HepG2 (cell line): ENCODE results near the gene NUP54. TPM values are rescaled to one million over a fixed set of nuclear protein-coding genes. Genes with fewer than 3 reads are reported as not detected.
A peak's percentile ranks its signal among the peaks of the same experiment; 100 is the strongest.

Experiments
- ATAC-seq: fragments of 200-7000 bp; cut with Tn5 transposase; 3 replicates; pipeline ENCODE4 v1.9.1; 2020; ENCODE audit warnings: mild to moderate bottlenecking, moderate library complexity
- BruUV-seq: library from RNA; stranded (reverse); fragments of 400-500 nt; replicated peaks from 2 replicates; lab custom pipeline; 2021; lab: Mats Ljungman, UMichigan
- CTCF ChIA-PET: fragments of 300-600 bp; formaldehyde crosslinking; extraction: SDS; loops from one replicate; lab custom pipeline; 2021; ENCODE audit warnings: low total read pairs, inconsistent platforms, low intra/inter-chr PET ratio; lab: Yijun Ruan, JAX
- POLR2A ChIA-PET: fragments of 350-600 bp; sonication (Branson Sonifier 250); formaldehyde crosslinking; loops from one replicate; lab custom pipeline; 2020; ENCODE audit warnings: antibody characterized with exemption, inconsistent platforms; lab: Yijun Ruan, JAX
- DNase-seq: peaks from one replicate; pipeline ENCODE4 v3.0.0-alpha.2; 2015; ENCODE audit warnings: low spot score
- FAIRE-seq: peaks from 3 replicates; lab custom pipeline; 2011; peaks lifted over from hg19 to GRCh38; lab: Jason Lieb, UNC
- H2AFZ ChIP-seq: one replicate; pipeline ENCODE4 v1.6.1; 2011; ENCODE audit warnings: low read length, inconsistent platforms
- H3K27ac ChIP-seq: fragments of 300-600 bp; 3 replicates; pipeline ENCODE4 v1.8.0; 2011; ENCODE audit warnings: mixed run types, mild to moderate bottlenecking, mixed read lengths, low read length, inconsistent platforms; ENCODE audit not compliant: insufficient read depth; ENCODE audit errors: extremely low read length
- H3K27me3 ChIP-seq, 2 experiments: fragments of 200-600 bp in 1 of 2; 2 replicates in 1 of 2; 3 replicates in 1 of 2; pipeline versions ENCODE4 v1.6.0 to v1.8.0; 2011; ENCODE audit warnings: low read length in 2 of 2, mild to moderate bottlenecking in 2 of 2, moderate library complexity in 2 of 2, inconsistent platforms in 1 of 2; ENCODE audit not compliant: insufficient read depth in 2 of 2, control insufficient read depth in 1 of 2
- H3K36me3 ChIP-seq, 2 experiments: fragments of 200-600 bp in 1 of 2; replicated peaks in 1 of 2; 2 replicates in 1 of 2; 3 replicates in 1 of 2; pipeline versions ENCODE4 v1.5.1 to v1.8.0; 2011; ENCODE audit warnings: low read length in 2 of 2, inconsistent platforms in 1 of 2; ENCODE audit not compliant: insufficient read depth in 2 of 2, control insufficient read depth in 1 of 2
- H3K4me1 ChIP-seq: 2 replicates; pipeline ENCODE4 v1.5.1; 2012; ENCODE audit warnings: low read length, inconsistent platforms; ENCODE audit not compliant: insufficient read depth
- H3K4me2 ChIP-seq: 2 replicates; pipeline ENCODE4 v1.6.0; 2011; ENCODE audit warnings: low read depth, low read length, inconsistent platforms
- H3K4me3 ChIP-seq, 3 experiments: fragments of 200-600 bp in 1 of 3; sonication (generic), shearing (Covaris generic) in 1 of 3; replicated peaks in 1 of 3; 2 replicates each; pipeline ENCODE4 v1.5.1; 2011 to 2016; ENCODE audit warnings: low read length in 3 of 3, inconsistent platforms in 2 of 3, low read depth in 2 of 3, mild to moderate bottlenecking in 2 of 3, control low read depth in 1 of 3, mixed read lengths in 1 of 3; ENCODE audit not compliant: insufficient read depth in 1 of 3
- H3K79me2 ChIP-seq: one replicate; pipeline ENCODE4 v1.6.1; 2011; ENCODE audit warnings: low read length, inconsistent platforms; ENCODE audit not compliant: insufficient read depth
- H3K9ac ChIP-seq: 2 replicates; pipeline ENCODE4 v1.6.0; 2011; ENCODE audit warnings: mild to moderate bottlenecking, low read depth, low read length, inconsistent platforms; ENCODE audit not compliant: insufficient read depth
- H3K9me3 ChIP-seq: 2 replicates; pipeline ENCODE4 v1.5.1; 2012; ENCODE audit warnings: mild to moderate bottlenecking, low read length
- H4K20me1 ChIP-seq: 2 replicates; pipeline ENCODE4 v1.6.0; 2011; ENCODE audit warnings: inconsistent platforms, mild to moderate bottlenecking, low read length, moderate library complexity; ENCODE audit not compliant: insufficient read depth
- ETV6 ChIP-seq: sonication (generic); formaldehyde crosslinking; conservative IDR thresholded peaks from 2 replicates; pipeline ENCODE4 v1.4.0; 2020; ENCODE audit warnings: missing genetic modification reagents
- FOXK2 ChIP-seq: fragments of 450-650 bp; IDR thresholded peaks from 2 replicates; pipeline ENCODE4 v1.6.1; 2016
- GTF3A ChIP-seq: sonication (generic); formaldehyde crosslinking; conservative IDR thresholded peaks from 2 replicates; pipeline ENCODE4 v1.4.0; 2020; ENCODE audit warnings: mild to moderate bottlenecking, missing genetic modification reagents
- HOXD1 ChIP-seq: sonication (generic); formaldehyde crosslinking; IDR thresholded peaks from 2 replicates; pipeline ENCODE4 v1.5.0; 2020; ENCODE audit warnings: missing genetic modification reagents
- IRX3 ChIP-seq: sonication (generic); formaldehyde crosslinking; IDR thresholded peaks from 2 replicates; pipeline ENCODE4 v1.8.1; 2023; ENCODE audit warnings: mild to moderate bottlenecking, low read depth, missing genetic modification reagents, borderline replicate concordance
- KDM5A ChIP-seq: fragments of 200-600 bp; sonication (generic); IDR thresholded peaks from 2 replicates; pipeline ENCODE4 v1.7.0; 2018; ENCODE audit warnings: antibody characterized with exemption, mild to moderate bottlenecking, low read length, borderline replicate concordance
- TGIF2 ChIP-seq: IDR thresholded peaks from 2 replicates; pipeline ENCODE4 v1.6.1; 2016; ENCODE audit warnings: control low read depth, missing compliant biosample characterization
- ZFP1 ChIP-seq: IDR thresholded peaks from 2 replicates; pipeline ENCODE4 v1.6.1; 2016
- ZNF235 ChIP-seq: sonication (generic); formaldehyde crosslinking; IDR thresholded peaks from 2 replicates; pipeline ENCODE4 v1.8.1; 2023; ENCODE audit warnings: mild to moderate bottlenecking, missing genetic modification reagents, borderline replicate concordance
- ZNF30 ChIP-seq: sonication (generic); formaldehyde crosslinking; IDR thresholded peaks from 2 replicates; pipeline ENCODE4 v1.5.0; 2020; ENCODE audit warnings: mild to moderate bottlenecking, missing genetic modification reagents
- ZNF510 ChIP-seq: sonication (generic); formaldehyde crosslinking; IDR thresholded peaks from 2 replicates; pipeline ENCODE4 v1.4.0; 2020; ENCODE audit warnings: low read depth, mild to moderate bottlenecking, missing genetic modification reagents
- ZNF670 ChIP-seq: sonication (generic); formaldehyde crosslinking; IDR thresholded peaks from 2 replicates; pipeline ENCODE4 v1.8.0; 2022; ENCODE audit warnings: mild to moderate bottlenecking, missing genetic modification reagents, borderline replicate concordance
- ZNF768 ChIP-seq: sonication (generic); formaldehyde crosslinking; IDR thresholded peaks from 2 replicates; pipeline ENCODE4 v1.4.0; 2020; ENCODE audit warnings: missing genetic modification reagents
- ZSCAN25 ChIP-seq: sonication (generic); formaldehyde crosslinking; IDR thresholded peaks from 2 replicates; pipeline ENCODE4 v1.8.0; 2022; ENCODE audit warnings: mild to moderate bottlenecking, missing genetic modification reagents
- WGBS: methylation state at CpG from one replicate; pipeline ENCODE4 v1.1.6; 2017; ENCODE audit warnings: low lambda C conversion rate; 5-methylcytosine and 5-hydroxymethylcytosine counted together
- in situ Hi-C: cut with HindIII; loops from 2 replicates; pipeline ENCODE4 v1.10.0; 2017; ENCODE audit warnings: low pct_unique_long_range_greater_than_20kb; ENCODE audit not compliant: extremely low pct_ligation_motif_present
- intact Hi-C: fragments of 100-400 bp; cut with micrococcal nuclease; formaldehyde crosslinking; loops from one replicate; pipeline ENCODE4 v1.10.0; 2022; ENCODE audit not compliant: unreplicated experiment
- polyA plus RNA-seq, 8 experiments: library from polyadenylated mRNA; depleted of rRNA in 3 of 8; stranded (reverse) in 7 of 8; unstranded in 1 of 8; fragments of >200 nt; fragmentation: Illumina TruSeq in 4 of 8; extraction: Trizol in 4 of 8; gene quantifications; 2 replicates each; pipeline versions ENCODE4 v1.2.1 to v1.2.3, GENCODE V29; 2011 to 2016; ENCODE audit warnings: low read depth in 4 of 8, missing spikeins in 1 of 8, mixed read lengths in 1 of 8; ENCODE audit not compliant: insufficient read depth in 1 of 8
- total RNA-seq, 5 experiments: library from RNA; depleted of rRNA; stranded (reverse); fragments of >200 nt; fragmentation: Illumina TruSeq; extraction: Trizol; gene quantifications; 2 replicates each; pipeline ENCODE4 v1.2.3, GENCODE V29; 2016; ENCODE audit warnings: low read depth in 1 of 5
- TF ChIP-seq, protein P1 (sequence below): sonication (generic); formaldehyde crosslinking; IDR thresholded peaks from 2 replicates; pipeline ENCODE4 v1.8.1; 2023; ENCODE audit warnings: missing genetic modification reagents, inconsistent platforms, borderline replicate concordance
- TF ChIP-seq, protein P2 (sequence below): sonication (generic); formaldehyde crosslinking; IDR thresholded peaks from 2 replicates; pipeline ENCODE4 v1.4.0; 2020; ENCODE audit warnings: mild to moderate bottlenecking, missing genetic modification reagents, borderline replicate concordance
- TF ChIP-seq, protein P3 (sequence below): IDR thresholded peaks from 2 replicates; pipeline ENCODE4 v1.6.1; 2016; ENCODE audit warnings: missing biosample characterization, missing genetic modification reagents, low read depth

Gene NUP54
- total and polyA plus RNA-seq, 2 of the 13 experiments (the other 11 are each of a cell fraction or from before 2014, with no cell fraction given), result 36.1 to 69.3 TPM

DNA sequence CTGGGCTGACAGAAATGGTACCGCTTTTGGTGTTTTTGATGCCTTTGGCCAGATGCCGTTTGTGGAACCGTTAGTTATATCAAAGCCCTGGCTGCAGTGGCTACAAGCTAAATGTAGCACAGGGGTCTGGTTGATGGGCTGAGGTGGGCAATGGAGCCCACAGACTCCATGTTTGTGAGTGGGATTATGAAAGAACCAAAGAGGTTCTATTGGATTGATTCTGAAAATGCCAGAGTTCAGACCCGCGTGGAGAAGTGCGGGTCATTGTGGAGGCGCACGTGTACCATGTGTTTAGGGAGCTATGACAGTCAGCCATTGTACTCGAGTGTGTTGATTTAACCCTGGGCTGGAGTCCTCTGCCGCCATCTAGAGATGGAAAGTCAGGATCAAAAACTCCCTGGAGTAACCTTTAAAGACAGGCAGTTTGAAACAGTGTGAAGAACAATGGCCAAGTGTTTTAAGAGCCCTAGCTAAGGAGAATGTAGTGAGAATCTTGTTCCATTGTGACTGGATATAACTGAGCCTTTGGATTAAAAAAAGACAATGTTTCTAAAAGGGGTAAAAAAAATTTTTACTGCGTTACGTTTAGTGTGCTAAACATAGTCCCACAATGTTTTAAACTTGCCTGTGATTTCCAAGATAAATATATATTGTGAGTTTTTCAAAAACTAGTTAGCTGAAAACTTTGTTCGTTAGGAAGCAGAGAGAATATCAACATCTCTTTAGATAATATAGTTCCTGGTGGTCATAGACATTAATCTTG, 61.0 kb downstream of the NUP54 start:
- Histone ChIP-seq H4K20me1 (no peaks in the 10 kb centered on the region), H3K36me3 (no peaks in the 10 kb centered on the region), H3K9ac (no peak overlapping the region), H3K79me2 (no peaks in the 10 kb centered on the region), H3K27me3 (no peaks in the 10 kb centered on the region), H3K9me3 (no peaks in the 10 kb centered on the region), H3K4me2 (peak overlapping the region; percentile 44), H2AFZ (no peak overlapping the region), H3K27ac (no peak overlapping the region), H3K4me1 (peaks cover 13% of the 10 kb centered on the region), H3K4me3 (0 out of 6 replicates have a peak overlapping the region, but pooled peaks of 1 of the 3 experiments have one; percentile 9)
- CTCF ChIA-PET, result interaction anchor here (1.3 kb wide), 1 partner anchor 92 kb away, joined by 4 read pairs; no protein-coding TSS in a partner anchor
- ATAC-seq (peak; percentile 99), FAIRE-seq (peak; percentile 91), DNase-seq (peak; percentile 86)
- POLR2A ChIA-PET, result interaction anchor here (1.0 kb wide), 1 partner anchor 96 kb away, joined by 3 read pairs; no protein-coding TSS in a partner anchor
- in situ Hi-C loops, result no loop called here
- no TSS peak for BruUV-seq
- WGBS, result 13% methylated on average over 13 of the region's 13 CpGs
- intact Hi-C loops, result loop anchor here (1.0 to 5.0 kb wide), 2 partner anchors 92 to 170 kb away; no protein-coding TSS in a partner anchor
- TF ChIP-seq ZNF235 (CRISPR knock-in tag) (no peak), ZFP1 (CRISPR knock-in tag) (no peak), IRX3 (CRISPR knock-in tag) (no peak), ZSCAN25 (no peak), ZNF768 (CRISPR knock-in tag) (no peak), GTF3A (CRISPR knock-in tag) (no peak), ZNF670 (CRISPR knock-in tag) (no peak), ZNF510 (no peak), FOXK2 (peak; percentile 52; the same call in 1 of the 2 replicates), ZNF30 (CRISPR knock-in tag) (no peak), HOXD1 (CRISPR knock-in tag) (no peak), TGIF2 (peak; percentile 68; the same call in 1 of the 2 replicates), ETV6 (CRISPR knock-in tag) (no peak), KDM5A (no peak)
- TF ChIP-seq, protein P1, sequence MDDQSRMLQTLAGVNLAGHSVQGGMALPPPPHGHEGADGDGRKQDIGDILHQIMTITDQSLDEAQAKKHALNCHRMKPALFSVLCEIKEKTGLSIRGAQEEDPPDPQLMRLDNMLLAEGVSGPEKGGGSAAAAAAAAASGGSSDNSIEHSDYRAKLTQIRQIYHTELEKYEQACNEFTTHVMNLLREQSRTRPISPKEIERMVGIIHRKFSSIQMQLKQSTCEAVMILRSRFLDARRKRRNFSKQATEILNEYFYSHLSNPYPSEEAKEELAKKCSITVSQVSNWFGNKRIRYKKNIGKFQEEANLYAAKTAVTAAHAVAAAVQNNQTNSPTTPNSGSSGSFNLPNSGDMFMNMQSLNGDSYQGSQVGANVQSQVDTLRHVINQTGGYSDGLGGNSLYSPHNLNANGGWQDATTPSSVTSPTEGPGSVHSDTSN (CRISPR knock-in tag), result no peak
- TF ChIP-seq, protein P2, sequence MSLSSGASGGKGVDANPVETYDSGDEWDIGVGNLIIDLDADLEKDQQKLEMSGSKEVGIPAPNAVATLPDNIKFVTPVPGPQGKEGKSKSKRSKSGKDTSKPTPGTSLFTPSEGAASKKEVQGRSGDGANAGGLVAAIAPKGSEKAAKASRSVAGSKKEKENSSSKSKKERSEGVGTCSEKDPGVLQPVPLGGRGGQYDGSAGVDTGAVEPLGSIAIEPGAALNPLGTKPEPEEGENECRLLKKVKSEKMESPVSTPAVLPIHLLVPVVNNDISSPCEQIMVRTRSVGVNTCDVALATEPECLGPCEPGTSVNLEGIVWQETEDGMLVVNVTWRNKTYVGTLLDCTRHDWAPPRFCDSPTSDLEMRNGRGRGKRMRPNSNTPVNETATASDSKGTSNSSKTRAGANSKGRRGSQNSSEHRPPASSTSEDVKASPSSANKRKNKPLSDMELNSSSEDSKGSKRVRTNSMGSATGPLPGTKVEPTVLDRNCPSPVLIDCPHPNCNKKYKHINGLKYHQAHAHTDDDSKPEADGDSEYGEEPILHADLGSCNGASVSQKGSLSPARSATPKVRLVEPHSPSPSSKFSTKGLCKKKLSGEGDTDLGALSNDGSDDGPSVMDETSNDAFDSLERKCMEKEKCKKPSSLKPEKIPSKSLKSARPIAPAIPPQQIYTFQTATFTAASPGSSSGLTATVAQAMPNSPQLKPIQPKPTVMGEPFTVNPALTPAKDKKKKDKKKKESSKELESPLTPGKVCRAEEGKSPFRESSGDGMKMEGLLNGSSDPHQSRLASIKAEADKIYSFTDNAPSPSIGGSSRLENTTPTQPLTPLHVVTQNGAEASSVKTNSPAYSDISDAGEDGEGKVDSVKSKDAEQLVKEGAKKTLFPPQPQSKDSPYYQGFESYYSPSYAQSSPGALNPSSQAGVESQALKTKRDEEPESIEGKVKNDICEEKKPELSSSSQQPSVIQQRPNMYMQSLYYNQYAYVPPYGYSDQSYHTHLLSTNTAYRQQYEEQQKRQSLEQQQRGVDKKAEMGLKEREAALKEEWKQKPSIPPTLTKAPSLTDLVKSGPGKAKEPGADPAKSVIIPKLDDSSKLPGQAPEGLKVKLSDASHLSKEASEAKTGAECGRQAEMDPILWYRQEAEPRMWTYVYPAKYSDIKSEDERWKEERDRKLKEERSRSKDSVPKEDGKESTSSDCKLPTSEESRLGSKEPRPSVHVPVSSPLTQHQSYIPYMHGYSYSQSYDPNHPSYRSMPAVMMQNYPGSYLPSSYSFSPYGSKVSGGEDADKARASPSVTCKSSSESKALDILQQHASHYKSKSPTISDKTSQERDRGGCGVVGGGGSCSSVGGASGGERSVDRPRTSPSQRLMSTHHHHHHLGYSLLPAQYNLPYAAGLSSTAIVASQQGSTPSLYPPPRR (CRISPR knock-in tag), result no peak
- TF ChIP-seq, protein P3, sequence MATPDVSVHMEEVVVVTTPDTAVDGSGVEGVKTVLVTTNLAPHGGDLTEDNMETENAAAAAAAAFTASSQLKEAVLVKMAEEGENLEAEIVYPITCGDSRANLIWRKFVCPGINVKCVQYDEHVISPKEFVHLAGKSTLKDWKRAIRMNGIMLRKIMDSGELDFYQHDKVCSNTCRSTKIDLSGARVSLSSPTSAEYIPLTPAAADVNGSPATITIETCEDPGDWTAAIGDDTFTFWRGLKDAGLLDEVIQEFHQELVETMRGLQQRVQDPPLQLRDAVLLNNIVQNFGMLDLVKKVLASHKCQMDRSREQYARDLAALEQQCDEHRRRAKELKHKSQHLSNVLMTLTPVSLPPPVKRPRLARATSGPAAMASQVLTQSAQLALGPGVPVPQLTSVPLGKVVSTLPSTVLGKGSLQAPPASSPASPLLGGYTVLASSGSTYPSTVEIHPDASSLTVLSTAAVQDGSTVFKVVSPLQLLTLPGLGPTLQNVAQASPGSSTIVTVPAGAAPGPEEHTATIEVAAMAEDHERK (CRISPR knock-in tag), result no peak
